Measurements from ENCODE around the gene HOXB2.

HOXB2 gene

DNA sequence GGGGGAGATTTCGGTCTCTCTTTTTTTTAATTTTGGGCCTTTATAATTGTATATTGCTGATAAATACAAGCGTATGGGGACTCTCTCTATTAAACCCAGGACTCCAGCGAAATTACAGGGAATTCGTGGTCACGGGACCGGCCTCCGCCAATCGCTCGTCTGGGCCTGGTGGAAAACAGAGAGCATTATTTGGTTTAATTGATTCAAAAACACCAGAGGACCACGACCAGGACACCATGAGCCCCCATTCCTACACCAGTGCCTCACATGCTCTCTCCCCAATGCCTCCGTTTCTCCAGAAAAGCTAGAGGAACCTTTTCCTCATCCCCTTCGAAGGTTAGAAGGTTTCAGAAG lies at the start of gene HOXB2:
Gene HOXB2, minus strand, starts transcription at position 88 of the 354 bp plus-strand sequence. CDS start 198 bp downstream, outside the sequence.
- peak within 1 kb of the TSS; percentile 69 for H3K4me3 ChIP-seq (replicated peaks; ENCODE audit: low read depth, low read length)
- no peak for TF ChIP-seq CTCF (IDR thresholded peaks at IDR 0.05; ENCODE audit: low read depth, low read length, missing control alignments)
- no peak for DNase-seq (ENCODE audit: extremely low read depth, low read depth)

DNA sequence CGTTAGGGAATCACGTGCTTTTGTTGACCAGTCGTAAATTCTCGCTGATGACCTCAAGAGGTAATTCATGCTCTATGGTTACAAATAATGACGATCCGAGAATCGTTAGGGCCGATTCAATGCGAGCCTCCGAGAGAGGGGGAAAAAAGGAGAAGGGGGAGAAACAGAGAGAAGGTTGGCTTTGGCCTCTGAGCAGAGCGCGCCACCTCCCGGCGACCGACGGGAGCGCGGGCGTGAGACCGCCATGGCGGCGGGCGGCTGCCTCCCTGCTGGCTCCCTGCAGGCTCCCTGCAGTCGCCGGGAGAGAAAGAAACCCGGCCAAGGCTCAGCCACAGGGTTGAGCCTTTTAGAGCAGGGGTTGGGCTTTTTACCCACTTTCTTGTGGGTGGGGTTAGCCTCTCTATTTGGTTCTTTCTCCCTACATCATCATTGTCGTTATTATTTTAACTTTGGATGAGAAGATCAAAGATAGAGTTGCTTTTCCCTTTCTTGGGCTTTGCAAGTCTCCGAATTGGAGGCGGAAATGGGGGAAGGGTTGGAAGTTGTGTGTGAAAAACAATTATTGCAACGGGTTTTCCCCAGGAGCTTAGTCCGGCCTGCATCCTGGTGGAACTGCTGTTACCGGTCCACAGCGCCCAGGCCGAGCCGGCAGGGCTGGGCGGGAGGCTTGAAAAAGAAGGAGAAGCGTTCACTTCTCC lies 49.1 kb upstream of the HOXB2 start:
- peak; percentile 92 for TF ChIP-seq CTCF (IDR thresholded peaks at IDR 0.05; ENCODE audit: low read depth, low read length, missing control alignments)
- no peak overlapping the region for H3K4me3 ChIP-seq (replicated peaks; ENCODE audit: low read depth, low read length)
- DNase-seq (ENCODE audit: extremely low read depth, low read depth), result peak; percentile 38

DNA sequence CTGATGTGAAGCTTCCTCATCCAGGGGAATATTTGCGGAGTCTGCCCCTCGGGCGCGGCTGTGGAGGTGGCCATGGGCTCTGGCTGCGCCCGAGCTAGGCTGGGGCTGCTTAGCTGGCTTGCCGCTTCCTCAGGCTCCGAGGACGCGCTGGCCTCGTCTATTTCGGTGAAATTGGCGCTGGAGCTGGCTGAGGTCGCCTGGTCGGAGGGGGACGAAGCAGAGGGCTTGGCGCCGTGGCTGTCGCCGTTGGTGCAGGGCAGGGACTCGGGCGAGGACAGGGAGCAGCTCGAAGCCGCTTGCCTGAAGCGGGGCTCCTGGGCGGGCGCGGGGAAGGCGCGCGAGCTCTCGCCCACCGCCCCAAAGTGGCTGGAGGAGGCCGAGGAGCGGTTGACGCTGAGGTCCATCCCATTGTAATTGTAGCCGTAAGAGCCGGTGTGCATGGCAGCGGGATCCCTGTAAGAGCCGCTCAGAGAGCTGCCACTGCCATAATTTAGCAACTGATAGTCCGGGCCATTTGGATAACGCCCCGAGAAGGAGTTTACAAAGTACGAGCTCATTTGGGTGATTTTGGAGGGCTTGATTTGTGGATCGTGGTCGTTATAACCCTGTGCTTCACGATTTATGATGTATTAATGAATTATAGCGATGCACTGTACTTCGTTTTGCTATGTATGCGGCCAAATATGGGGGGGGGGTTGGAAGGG lies 48.4 kb upstream of the HOXB2 start, which contains the start of gene HOXB5:
Gene HOXB5, minus strand, starts transcription at position 654 of the 704 bp plus-strand sequence. Its CDS starts 97 bp downstream, at position 557.
- no peak for DNase-seq (ENCODE audit: extremely low read depth, low read depth)
- no peak for TF ChIP-seq CTCF (IDR thresholded peaks at IDR 0.05; ENCODE audit: low read depth, low read length, missing control alignments)
- H3K4me3 ChIP-seq (replicated peaks; ENCODE audit: low read depth, low read length), result peak within 1 kb of the TSS; percentile 3

- no peak overlapping the region for H3K4me3 ChIP-seq (replicated peaks; ENCODE audit: low read depth, low read length)
- DNase-seq (ENCODE audit: extremely low read depth, low read depth), result no peak
- TF ChIP-seq CTCF (IDR thresholded peaks at IDR 0.05; ENCODE audit: low read depth, low read length, missing control alignments), result no peak
Measured at GRCh38 chr17:48592577-48592976, 47.7 kb upstream of the HOXB2 start.

DNA sequence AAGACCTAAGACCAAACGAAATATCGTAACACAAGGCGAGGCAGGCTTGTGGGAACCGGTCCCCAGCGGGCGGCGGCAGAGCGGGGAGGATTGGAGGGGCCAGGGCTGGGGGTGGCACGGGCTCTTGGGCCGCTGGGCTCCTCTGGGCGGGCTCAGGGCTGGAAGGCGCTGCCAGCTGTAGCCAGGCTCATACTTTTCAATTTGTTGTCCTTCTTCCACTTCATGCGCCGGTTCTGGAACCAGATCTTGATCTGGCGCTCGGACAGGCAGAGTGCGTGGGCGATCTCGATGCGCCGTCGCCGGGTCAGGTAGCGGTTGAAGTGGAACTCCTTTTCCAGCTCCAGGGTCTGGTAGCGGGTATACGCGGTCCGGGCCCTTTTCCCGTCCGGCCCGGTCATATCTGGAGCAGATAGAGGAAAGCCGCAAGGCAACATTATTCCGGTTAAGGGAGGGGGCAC lies 47.2 kb upstream of the HOXB2 start:
- TF ChIP-seq CTCF (IDR thresholded peaks at IDR 0.05; ENCODE audit: low read depth, low read length, missing control alignments), result no peak
- DNase-seq (ENCODE audit: extremely low read depth, low read depth), result no peak
- H3K4me3 ChIP-seq (replicated peaks; ENCODE audit: low read depth, low read length), result no peak overlapping the region

GRCh38 chr17:48591255-48592056 lies 46.5 kb upstream of the HOXB2 start:
- DNase-seq (ENCODE audit: extremely low read depth, low read depth), result no peak
- no peak overlapping the region for H3K4me3 ChIP-seq (replicated peaks; ENCODE audit: low read depth, low read length)
- no peak for TF ChIP-seq CTCF (IDR thresholded peaks at IDR 0.05; ENCODE audit: low read depth, low read length, missing control alignments)
